H1 (cell line): ENCODE data around the gene GALNTL6. TPM values are rescaled to one million over a fixed set of nuclear protein-coding genes. Genes with fewer than 3 reads are reported as not detected.
A peak's percentile ranks its signal among the peaks of the same experiment; 100 is the strongest.

ENCODE experiments used
- CTCF ChIA-PET: fragments of 300-600 bp; sonication (Branson Sonifier 250); formaldehyde crosslinking; loops from one replicate; lab custom pipeline; 2021; ENCODE audit not compliant: partially characterized antibody; lab: Charles Lee
- POLR2A ChIA-PET: fragments of 300-600 bp; sonication (Branson Sonifier 250); formaldehyde crosslinking; loops from one replicate; lab custom pipeline; 2021; ENCODE audit warnings: inconsistent platforms; ENCODE audit not compliant: partially characterized antibody; lab: Charles Lee
- DNase-seq, 2 experiments: peaks; one replicate each; pipeline versions ENCODE4 v3.0.0 to v3.0.0-alpha.2; 2010 to 2022; ENCODE audit warnings: low spot score in 2 of 2, low read depth in 1 of 2, mixed read lengths in 1 of 2
- FAIRE-seq: peaks from 2 replicates; lab custom pipeline; 2011; peaks lifted over from hg19 to GRCh38; lab: Jason Lieb, UNC
- H2AFZ ChIP-seq: 2 replicates; pipeline ENCODE4 v1.8.1; 2012; ENCODE audit warnings: low read length, inconsistent platforms
- H2AK5ac ChIP-seq: 2 replicates; pipeline ENCODE4 v1.6.1; 2013; ENCODE audit warnings: low read depth, low read length
- H2BK120ac ChIP-seq: replicated peaks from 2 replicates; pipeline ENCODE3; 2013; ENCODE audit warnings: low read depth, low read length, inconsistent platforms
- H2BK12ac ChIP-seq: 2 replicates; pipeline ENCODE4 v1.6.1; 2013; ENCODE audit warnings: low read depth, low read length
- H2BK15ac ChIP-seq: 2 replicates; pipeline ENCODE4 v1.6.1; 2013; ENCODE audit warnings: low read length
- H2BK20ac ChIP-seq: 2 replicates; pipeline ENCODE4 v1.6.1; 2013; ENCODE audit warnings: low read length
- H2BK5ac ChIP-seq: 2 replicates; pipeline ENCODE4 v1.6.1; 2013; ENCODE audit warnings: low read depth, low read length
- H3K14ac ChIP-seq: 2 replicates; pipeline ENCODE4 v1.6.1; 2013; ENCODE audit warnings: inconsistent platforms; ENCODE audit not compliant: insufficient read length
- H3K18ac ChIP-seq: 2 replicates; pipeline ENCODE4 v1.6.1; 2013; ENCODE audit warnings: low read length; ENCODE audit errors: extremely low read depth
- H3K23ac ChIP-seq: 2 replicates; pipeline ENCODE4 v1.6.1; 2013; ENCODE audit warnings: inconsistent platforms; ENCODE audit not compliant: insufficient read length
- H3K23me2 ChIP-seq: 2 replicates; pipeline ENCODE4 v1.6.1; 2013; ENCODE audit warnings: low read depth, low read length
- H3K27ac ChIP-seq: 2 replicates; pipeline ENCODE4 v1.6.1; 2011; ENCODE audit warnings: low read depth, low read length, inconsistent platforms
- H3K27me3 ChIP-seq, 4 experiments: replicated peaks in 1 of 4; 1 replicate in 1 of 4; 2 replicates in 3 of 4; pipeline versions ENCODE4 v1.6.1 to v1.8.1; 2011 to 2013; ENCODE audit warnings: low read length in 3 of 4, mild to moderate bottlenecking in 3 of 4, inconsistent platforms in 2 of 4, mixed read lengths in 2 of 4, moderate library complexity in 1 of 4; ENCODE audit not compliant: control insufficient read depth in 3 of 4, insufficient read depth in 3 of 4; ENCODE audit errors: extremely low read depth in 1 of 4
- H3K36me3 ChIP-seq, 4 experiments: 2 replicates each; pipeline versions ENCODE4 v1.6.1 to v1.8.1; 2011 to 2013; ENCODE audit warnings: mild to moderate bottlenecking in 4 of 4, low read length in 3 of 4, moderate library complexity in 2 of 4, control low read depth in 1 of 4, inconsistent platforms in 1 of 4; ENCODE audit not compliant: insufficient read depth in 4 of 4, control insufficient read depth in 2 of 4
- H3K4ac ChIP-seq: replicated peaks from 2 replicates; pipeline ENCODE3; 2013; ENCODE audit warnings: low read length, low read depth, mixed read lengths, inconsistent platforms; ENCODE audit not compliant: insufficient read length
- H3K4me1 ChIP-seq, 4 experiments: replicated peaks in 1 of 4; 1 replicate in 1 of 4; 2 replicates in 3 of 4; pipeline versions ENCODE4 v1.6.1 to v1.8.1; 2011 to 2013; ENCODE audit warnings: low read length in 3 of 4, inconsistent platforms in 2 of 4, mixed read lengths in 1 of 4; ENCODE audit not compliant: insufficient read depth in 4 of 4, control insufficient read depth in 3 of 4
- H3K4me2 ChIP-seq, 2 experiments: 2 replicates each; pipeline versions ENCODE4 v1.6.1 to v1.8.1; 2011 to 2013; ENCODE audit warnings: low read depth in 2 of 2, low read length in 2 of 2, control low read depth in 1 of 2, inconsistent platforms in 1 of 2, mild to moderate bottlenecking in 1 of 2; ENCODE audit not compliant: insufficient read depth in 1 of 2
- H3K4me3 ChIP-seq, 4 experiments: fragments of 200-600, 300-600 bp in 1 of 4; sonication (generic), shearing (Covaris generic), sonication (Bioruptor Twin) in 1 of 4; 2 replicates each; pipeline versions ENCODE4 v1.5.1 to v1.8.1; 2011 to 2016; ENCODE audit warnings: low read length in 4 of 4, low read depth in 3 of 4, control low read depth in 2 of 4, inconsistent platforms in 2 of 4, mild to moderate bottlenecking in 2 of 4, mixed read lengths in 1 of 4, moderate library complexity in 1 of 4; ENCODE audit not compliant: insufficient read depth in 2 of 4; ENCODE audit errors: extremely low read depth in 1 of 4
- H3K56ac ChIP-seq: replicated peaks from 2 replicates; pipeline ENCODE3; 2013; ENCODE audit warnings: low read depth, mild to moderate bottlenecking, mixed read lengths, low read length, inconsistent platforms; ENCODE audit not compliant: insufficient read length
- H3K79me1 ChIP-seq: 2 replicates; pipeline ENCODE4 v1.6.1; 2013; ENCODE audit warnings: low read depth, low read length, control low read depth
- H3K79me2 ChIP-seq, 2 experiments: 2 replicates each; pipeline versions ENCODE4 v1.6.1 to v1.8.1; 2012 to 2013; ENCODE audit warnings: low read length in 2 of 2, mild to moderate bottlenecking in 2 of 2, inconsistent platforms in 1 of 2; ENCODE audit not compliant: insufficient read depth in 2 of 2, control insufficient read depth in 1 of 2
- H3K9ac ChIP-seq, 4 experiments: replicated peaks in 1 of 4; 1 replicate in 1 of 4; 2 replicates in 3 of 4; pipeline versions ENCODE4 v1.6.1 to v1.8.1; 2011 to 2013; ENCODE audit warnings: low read depth in 3 of 4, low read length in 3 of 4, control low read depth in 2 of 4, mild to moderate bottlenecking in 2 of 4, moderate library complexity in 2 of 4, inconsistent platforms in 1 of 4; ENCODE audit errors: extremely low read depth in 1 of 4
- H3K9me3 ChIP-seq, 2 experiments: 2 replicates each; pipeline versions ENCODE4 v1.6.1 to v1.8.1; 2012 to 2013; ENCODE audit warnings: mild to moderate bottlenecking in 2 of 2, moderate library complexity in 2 of 2, control low read depth in 1 of 2, inconsistent platforms in 1 of 2, low read depth in 1 of 2, low read length in 1 of 2, mixed read lengths in 1 of 2; ENCODE audit not compliant: insufficient read depth in 2 of 2
- H4K20me1 ChIP-seq, 2 experiments: replicated peaks in 1 of 2; 2 replicates each; pipeline versions ENCODE3 to v1.8.1; 2011 to 2013; ENCODE audit warnings: inconsistent platforms in 2 of 2, low read length in 2 of 2, mild to moderate bottlenecking in 1 of 2; ENCODE audit not compliant: insufficient read depth in 2 of 2, control insufficient read depth in 1 of 2
- H4K5ac ChIP-seq: 2 replicates; pipeline ENCODE4 v1.6.1; 2013; ENCODE audit warnings: low read length, low read depth, mixed read lengths, inconsistent platforms; ENCODE audit not compliant: insufficient read length
- H4K8ac ChIP-seq: 2 replicates; pipeline ENCODE4 v1.8.0; 2013; ENCODE audit warnings: mild to moderate bottlenecking, moderate library complexity, low read length, inconsistent platforms; ENCODE audit not compliant: insufficient read depth; ENCODE audit errors: extremely low read depth
- H4K91ac ChIP-seq: replicated peaks from 2 replicates; pipeline ENCODE3; 2013; ENCODE audit warnings: low read length, mixed read lengths, inconsistent platforms; ENCODE audit not compliant: insufficient read length
- MAFK ChIP-seq: IDR thresholded peaks from 2 replicates; pipeline ENCODE4 v1.6.1; 2012; ENCODE audit warnings: low read depth, mild to moderate bottlenecking, improper control_type of control experiment, low read length
- YY1 ChIP-seq: IDR thresholded peaks from 2 replicates; pipeline ENCODE4 v1.6.1; 2011; ENCODE audit warnings: low read depth, mild to moderate bottlenecking, low read length
- WGBS, 2 experiments: shearing (Covaris generic) in 1 of 2; methylation state at CpG; one replicate each; pipeline versions ENCODE4 v1.1.6 to v1.1.7; 2013 to 2015; ENCODE audit warnings: low lambda C conversion rate in 2 of 2, mixed read lengths in 2 of 2, inconsistent platforms in 1 of 2, low coverage in 1 of 2, missing lambda C conversion rate in 1 of 2; ENCODE audit not compliant: insufficient replicate concordance in 2 of 2, insufficient coverage in 1 of 2, insufficient read length in 1 of 2; ENCODE audit errors: extremely low coverage in 1 of 2, missing lambda C conversion rate in 1 of 2; 5-methylcytosine and 5-hydroxymethylcytosine counted together
- polyA plus RNA-seq, 7 experiments: library from polyadenylated mRNA; depleted of rRNA in 3 of 7; stranded (reverse) in 5 of 7; unstranded in 2 of 7; fragments of >200 nt in 5 of 7; fragments of 200-250 nt in 2 of 7; gene quantifications; 1 replicate in 5 of 7; 2 replicates in 1 of 7; 4 replicates in 1 of 7; pipeline versions ENCODE4 v1.2.1 to v1.2.3, GENCODE V29; 2011 to 2013; ENCODE audit warnings: missing spikeins in 2 of 7, mixed read lengths in 2 of 7
- total RNA-seq: library from RNA; stranded (reverse); fragmentation: NEBNext Ultra II Directional; extraction: Animal tissue kit (Norgen Biotek cat#: 25700); gene quantifications from 2 replicates; pipeline ENCODE4 v1.2.1, GENCODE V29; 2021

GALNTL6 gene
- total and polyA plus RNA-seq, 2 of the 8 experiments (the other 6 are each of a cell fraction or from before 2014, with no cell fraction given): 0.03 to 0.32 TPM

DNA sequence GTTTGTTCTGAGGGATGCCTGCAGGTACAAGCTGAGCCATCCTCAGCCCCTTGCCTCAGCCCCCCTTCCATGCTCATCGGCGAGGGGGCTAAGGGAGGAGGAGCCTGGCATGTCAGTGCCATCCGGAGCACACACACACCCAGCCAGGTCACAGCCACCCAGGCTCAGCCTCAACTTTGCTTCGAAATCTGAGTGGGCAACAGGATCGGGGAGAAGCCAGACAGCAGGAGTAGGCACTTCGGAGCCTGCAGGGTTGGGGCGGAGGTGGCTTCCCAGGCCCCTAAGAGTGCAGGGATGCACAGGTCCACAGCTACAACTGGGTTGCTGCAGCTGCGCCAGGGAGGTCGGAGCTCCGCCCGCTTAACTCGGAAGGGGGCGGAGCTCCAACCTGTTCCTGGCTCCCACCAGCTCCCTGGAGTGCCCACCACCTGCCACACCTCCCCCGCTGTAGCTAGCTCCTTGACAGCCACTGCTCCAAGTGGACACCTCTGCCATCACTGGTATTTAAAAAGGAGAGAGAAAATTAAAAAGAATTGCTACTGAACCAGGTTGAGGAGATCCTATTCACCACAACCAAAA is 1162.5 kb downstream of the GALNTL6 start:
- Histone ChIP-seq H3K4me3 (no peak overlapping the region), H3K9me3 (no peaks in the 10 kb centered on the region), H3K79me2 (no peaks in the 10 kb centered on the region), H3K79me1 (no peaks in the 10 kb centered on the region), H2BK15ac (no peak overlapping the region), H3K4me1 (no peaks in the 10 kb centered on the region), H4K5ac (no peak overlapping the region), H3K36me3 (no peaks in the 10 kb centered on the region), H3K4ac (no peak overlapping the region), H4K91ac (no peak overlapping the region), H3K27ac (no peak overlapping the region), H4K8ac (no peak overlapping the region), H2BK12ac (no peak overlapping the region), H2BK20ac (no peak overlapping the region), H3K27me3 (no peaks in the 10 kb centered on the region), H3K18ac (no peak overlapping the region), H2AK5ac (no peak overlapping the region), H3K9ac (no peak overlapping the region), H4K20me1 (no peaks in the 10 kb centered on the region), H3K56ac (no peak overlapping the region), H3K23ac (no peak overlapping the region), H2AFZ (no peak overlapping the region), H2BK5ac (no peak overlapping the region), H3K23me2 (no peaks in the 10 kb centered on the region), H3K4me2 (no peak overlapping the region), H3K14ac (no peak overlapping the region), H2BK120ac (no peak overlapping the region)
- 88% methylated on average over 14 of the region's 14 CpGs; no CpG with 5 or more reads in 1 of the 2 experiments for WGBS, 2 experiments
- ChIA-PET CTCF (interaction anchor here (0.8 to 1.3 kb wide), 3 partner anchors 38 to 326 kb away, joined by 3 to 4 read pairs (median 3); no protein-coding TSS in a partner anchor), POLR2A (no interaction called here)
- FAIRE-seq (no peak), DNase-seq (peak in 1 of 2 experiments; percentile 57)
- TF ChIP-seq MAFK (no peak), YY1 (no peak)
